ENCODE measurements around the gene ERGIC3.

Gene ERGIC3

GRCh38 chr20:35599776-35600120, 57.9 kb downstream of the ERGIC3 start:
- DNase-seq: no peak

- DNase-seq: no peak
These were observed 58.5 kb downstream of the ERGIC3 start for GRCh38 chr20:35600176-35600992.

DNA sequence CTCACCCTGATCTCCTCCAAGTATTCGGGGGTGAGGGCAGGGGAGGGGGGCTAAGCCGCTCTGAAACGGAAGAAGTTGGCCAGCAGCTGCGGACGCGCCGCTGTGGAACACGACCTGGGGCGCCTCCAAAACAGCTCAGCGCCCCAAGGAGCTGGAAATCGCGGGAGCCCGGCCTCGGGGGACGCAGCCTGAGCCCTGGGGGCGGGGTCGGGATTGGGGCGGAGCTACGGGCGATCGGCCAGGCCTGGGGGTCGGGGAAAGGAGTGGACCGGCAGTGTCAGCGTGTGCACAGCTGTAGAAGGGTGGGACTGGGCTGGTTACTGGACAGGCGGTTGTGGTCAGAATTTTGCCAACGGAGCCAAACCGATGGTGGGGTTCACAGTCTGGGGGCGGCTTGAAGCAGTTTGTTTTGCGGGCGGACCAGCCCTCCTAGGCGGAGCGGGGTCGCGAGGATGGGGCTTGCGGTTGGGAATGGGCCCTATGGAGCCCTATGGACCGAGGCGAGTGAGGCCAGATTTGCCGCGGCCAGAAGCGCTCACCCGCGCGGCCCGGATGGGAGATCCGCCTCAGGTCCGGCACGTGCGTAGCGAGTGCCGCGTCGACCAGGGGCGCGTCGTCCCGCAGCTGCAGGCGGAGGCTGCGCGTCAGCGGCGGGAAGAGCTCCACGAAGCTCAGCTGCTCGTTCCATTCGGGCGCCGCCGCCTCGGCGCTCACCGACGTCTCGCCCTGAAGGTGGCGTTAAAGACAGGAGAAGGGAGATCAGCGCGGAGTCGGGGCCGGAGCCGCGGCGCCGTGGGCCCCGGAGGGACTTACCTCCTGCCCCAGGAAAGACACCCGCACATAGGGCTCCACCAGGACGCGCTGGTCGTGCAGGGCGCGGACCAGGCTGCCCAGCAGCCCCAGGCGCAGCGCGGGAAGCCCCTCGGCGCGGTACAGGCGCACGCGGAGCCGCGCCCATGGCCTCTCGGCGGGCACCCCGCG, 59.4 kb downstream of the ERGIC3 start:
- peak; percentile 91 for DNase-seq

GRCh38 chr20:35601990-35602389, 60.1 kb downstream of the ERGIC3 start:
- no peak for DNase-seq

- no peak for DNase-seq
These were observed 61.1 kb downstream of the ERGIC3 start for GRCh38 chr20:35602851-35603495.

DNA sequence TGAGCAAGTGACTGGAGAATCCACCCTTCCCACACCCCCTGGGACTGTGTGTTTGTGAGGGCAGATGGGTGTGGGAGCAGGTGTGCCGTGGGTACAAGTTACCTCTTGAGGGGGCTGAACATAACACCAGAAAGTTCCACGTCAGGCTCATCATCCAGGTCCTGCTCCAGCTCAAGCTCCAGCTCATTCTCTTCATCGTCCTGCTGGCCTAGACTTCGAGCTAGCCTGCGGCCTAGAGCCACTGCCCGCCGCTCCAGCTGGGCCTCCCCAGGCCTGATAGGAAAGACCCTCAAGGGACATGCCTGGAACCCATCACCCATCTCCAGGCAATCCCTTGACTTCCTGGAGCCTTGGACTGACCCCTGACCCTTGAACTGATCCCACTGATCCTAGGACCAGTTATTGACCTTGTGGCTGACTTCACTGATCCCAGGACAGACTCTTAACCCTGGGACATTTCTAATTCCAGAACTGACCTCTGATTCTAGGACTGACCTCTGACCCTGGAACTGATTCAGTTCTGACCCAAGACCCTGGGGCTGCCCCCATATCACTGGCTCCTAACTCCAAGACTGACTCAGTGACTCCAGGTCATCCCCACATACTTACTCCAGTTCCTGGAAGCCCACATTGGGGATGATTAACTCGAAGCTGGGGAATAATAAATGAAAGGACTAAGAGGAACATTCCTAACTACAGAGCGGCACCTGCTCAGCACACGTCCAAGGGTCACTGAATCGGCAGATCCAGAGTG, 62.0 kb downstream of the ERGIC3 start:
- no peak for DNase-seq

DNA sequence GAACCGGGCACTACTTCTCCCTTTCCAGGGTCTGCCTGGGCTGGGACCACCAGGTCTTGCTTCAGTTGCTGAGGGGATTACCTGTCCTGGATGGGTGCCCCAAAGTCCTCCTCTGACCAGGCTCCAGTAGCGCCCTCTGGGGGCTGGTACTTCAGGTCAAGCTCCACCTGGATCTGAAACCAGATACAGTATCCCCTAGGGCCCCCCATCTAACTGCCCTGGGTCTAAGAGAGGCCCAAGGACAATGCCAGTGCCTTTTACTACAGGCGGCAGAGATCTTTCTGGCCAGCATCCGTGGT, 62.5 kb downstream of the ERGIC3 start:
- peak; percentile 71 for DNase-seq

DNA sequence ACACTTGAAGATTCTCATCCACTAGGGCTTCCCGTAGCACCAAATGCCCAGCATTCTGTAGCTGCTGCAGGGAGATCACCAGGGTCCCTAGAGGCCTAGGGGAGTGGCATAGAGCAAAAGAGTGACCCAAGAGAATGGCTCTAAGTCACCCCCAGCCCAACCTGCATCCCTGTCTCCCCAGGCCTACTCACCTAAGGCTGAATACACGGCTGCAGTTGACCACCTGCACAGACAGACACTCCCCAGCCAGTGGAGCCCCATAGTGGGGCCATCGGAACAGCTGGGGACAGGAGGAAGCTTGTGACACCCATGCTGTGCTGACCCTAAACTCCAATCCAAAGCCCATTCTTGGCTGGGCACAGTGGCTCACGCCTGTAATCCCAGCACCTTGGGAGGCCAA, 64.2 kb downstream of the ERGIC3 start:
- DNase-seq: no peak

All from activated effector memory CD4-positive, alpha-beta T cell treated with anti-CD3 and anti-CD28 coated beads, Interleukin-2, amount 50 U/mL, for 16 hours (primary cell).